Calu3 (cell line): Measurements from ENCODE around the gene APOL4. TPM values are rescaled to one million over a fixed set of nuclear protein-coding genes. Genes with fewer than 3 reads are reported as not detected.

Experiments used
- BruUV-seq: library from RNA; stranded (reverse); fragments of 400-500 nt; replicated peaks from 2 replicates; lab custom pipeline; 2021; lab: Mats Ljungman, UMichigan
- CTCF ChIA-PET: fragments of 300-600 bp; sonication (Branson Sonifier 250); formaldehyde crosslinking; loops from one replicate; lab custom pipeline; 2022; ENCODE audit warnings: antibody characterized with exemption; lab: Charles Lee
- DNase-seq: peaks from one replicate; pipeline ENCODE4 v3.0.0; 2022
- H3K27ac Mint-ChIP-seq: one replicate; pipeline ENCODE4 v1.8.0; 2022; ENCODE audit warnings: mixed read lengths; ENCODE audit not compliant: unreplicated experiment
- H3K27me3 Mint-ChIP-seq: one replicate; pipeline ENCODE4 v1.8.0; 2022; ENCODE audit warnings: mixed read lengths; ENCODE audit not compliant: unreplicated experiment
- H3K36me3 Mint-ChIP-seq: one replicate; pipeline ENCODE4 v1.8.0; 2022; ENCODE audit warnings: mild to moderate bottlenecking, moderate library complexity, mixed read lengths; ENCODE audit not compliant: insufficient read depth, unreplicated experiment
- H3K4me1 Mint-ChIP-seq: one replicate; pipeline ENCODE4 v1.8.0; 2022; ENCODE audit warnings: mild to moderate bottlenecking, low read depth, mixed read lengths; ENCODE audit not compliant: unreplicated experiment
- H3K4me3 Mint-ChIP-seq: one replicate; pipeline ENCODE4 v1.8.0; 2022; ENCODE audit warnings: mild to moderate bottlenecking, low read depth, moderate library complexity, mixed read lengths; ENCODE audit not compliant: unreplicated experiment
- H3K9me3 Mint-ChIP-seq: one replicate; pipeline ENCODE4 v1.8.0; 2022; ENCODE audit warnings: low read depth, mixed read lengths; ENCODE audit not compliant: unreplicated experiment
- intact Hi-C: fragments of 100-400 bp; cut with micrococcal nuclease; formaldehyde crosslinking; loops from one replicate; pipeline ENCODE4 v1.10.0; 2022; ENCODE audit not compliant: unreplicated experiment
- total RNA-seq: library from RNA; stranded (reverse); gene quantifications from 2 replicates; pipeline ENCODE4 v1.2.3, GENCODE V29; 2022
- TF ChIP-seq, protein P1 (sequence below): fragments of 200-600 bp; IDR thresholded peaks from one replicate; pipeline ENCODE4 v1.8.0; 2022; ENCODE audit warnings: antibody characterized with exemption; ENCODE audit not compliant: unreplicated experiment

APOL4 gene
- total RNA-seq, 1 experiment from 2014 or later: 1.5 TPM

DNA sequence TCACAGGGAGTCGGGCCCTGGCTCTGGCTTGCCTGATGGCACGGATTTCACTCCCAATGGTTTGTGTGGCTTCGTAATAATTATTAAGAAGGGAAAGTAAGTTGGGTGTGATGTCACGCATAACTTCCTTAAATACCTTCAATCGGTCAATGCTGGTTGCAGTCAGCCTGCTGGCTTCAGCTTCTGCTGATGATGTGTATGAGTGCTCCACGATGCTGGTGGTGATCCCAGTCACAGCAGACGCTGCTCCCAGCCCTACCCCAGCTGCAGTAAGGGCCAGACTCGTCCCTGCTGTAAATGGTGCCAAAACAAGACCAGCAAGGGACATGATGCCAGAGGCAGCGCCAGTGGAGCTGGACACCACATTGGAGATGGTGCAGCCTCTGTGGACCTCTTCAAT lies 60.1 kb downstream of the APOL4 start:
- intact Hi-C loops: no loop called here
- TF ChIP-seq, protein P1, sequence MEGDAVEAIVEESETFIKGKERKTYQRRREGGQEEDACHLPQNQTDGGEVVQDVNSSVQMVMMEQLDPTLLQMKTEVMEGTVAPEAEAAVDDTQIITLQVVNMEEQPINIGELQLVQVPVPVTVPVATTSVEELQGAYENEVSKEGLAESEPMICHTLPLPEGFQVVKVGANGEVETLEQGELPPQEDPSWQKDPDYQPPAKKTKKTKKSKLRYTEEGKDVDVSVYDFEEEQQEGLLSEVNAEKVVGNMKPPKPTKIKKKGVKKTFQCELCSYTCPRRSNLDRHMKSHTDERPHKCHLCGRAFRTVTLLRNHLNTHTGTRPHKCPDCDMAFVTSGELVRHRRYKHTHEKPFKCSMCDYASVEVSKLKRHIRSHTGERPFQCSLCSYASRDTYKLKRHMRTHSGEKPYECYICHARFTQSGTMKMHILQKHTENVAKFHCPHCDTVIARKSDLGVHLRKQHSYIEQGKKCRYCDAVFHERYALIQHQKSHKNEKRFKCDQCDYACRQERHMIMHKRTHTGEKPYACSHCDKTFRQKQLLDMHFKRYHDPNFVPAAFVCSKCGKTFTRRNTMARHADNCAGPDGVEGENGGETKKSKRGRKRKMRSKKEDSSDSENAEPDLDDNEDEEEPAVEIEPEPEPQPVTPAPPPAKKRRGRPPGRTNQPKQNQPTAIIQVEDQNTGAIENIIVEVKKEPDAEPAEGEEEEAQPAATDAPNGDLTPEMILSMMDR: no peak
- Mint-ChIP-seq H3K9me3 (no peaks in the 10 kb centered on the region), H3K4me3 (no peak overlapping the region), H3K27ac (no peak overlapping the region), H3K4me1 (no peaks in the 10 kb centered on the region), H3K27me3 (peaks cover 74% of the 10 kb centered on the region), H3K36me3 (no peaks in the 10 kb centered on the region)
- no TSS peak for BruUV-seq
- no peak for DNase-seq
- CTCF ChIA-PET: interaction anchor here (0.6 kb wide), 1 partner anchor 283 kb away, joined by 4 read pairs; no protein-coding TSS in a partner anchor

Other genes starting within 250 kb of the APOL4 start
- 63.1 and 64.1 TPM in 2 replicates for gene RBFOX2, start 173.0 kb downstream of the APOL4 start, total RNA-seq
- 7.7 and 16.9 TPM in 2 replicates for gene APOL3, start 41.1 kb downstream of the APOL4 start, total RNA-seq
- gene APOL2, start 37.7 kb upstream of the APOL4 start, total RNA-seq: 90.1 and 154 TPM in 2 replicates
- gene APOL1, start 51.3 kb upstream of the APOL4 start, total RNA-seq: 313 and 501 TPM in 2 replicates
- gene MYH9, start 186.2 kb upstream of the APOL4 start, total RNA-seq: 526 and 606 TPM in 2 replicates